ENCODE results near the gene C2CD3. TPM values are rescaled to one million over a fixed set of nuclear protein-coding genes. Genes with fewer than 3 reads are reported as not detected.
"Not testable (repeated sequence)": the region's sequence is repeated elsewhere in the genome, so short reads cannot be mapped to it uniquely, and the experiment has no call there.

C2CD3 gene
- total RNA-seq, 1 donor from 2014 or later: 9.1 TPM

- ATAC-seq (ENCODE audit: poor library complexity) (no peak), DNase-seq (no peak)
- intact Hi-C loops (cut with DNase I): no loop called here
Observed at GRCh38 chr11:74168838-74169237, 2.0 kb downstream of the C2CD3 start.

- ATAC-seq (ENCODE audit: poor library complexity) (no peak), DNase-seq (no peak)
- intact Hi-C loops (cut with DNase I): no loop called here
Observed at GRCh38 chr11:74162681-74163467, 7.9 kb downstream of the C2CD3 start.

- DNase-seq: no peak
- intact Hi-C loops (cut with DNase I): no loop called here
Observed at GRCh38 chr11:74159642-74160041, 11.2 kb downstream of the C2CD3 start.

GRCh38 chr11:74157169-74157568 is 13.6 kb downstream of the C2CD3 start:
- no peak for ATAC-seq (ENCODE audit: poor library complexity)
- intact Hi-C loops (cut with DNase I): no loop called here
- no peak for DNase-seq

More at GRCh38 chr11:74159642-74160041, 11.2 kb downstream of the C2CD3 start:
- no peak for ATAC-seq (ENCODE audit: poor library complexity)

- intact Hi-C loops (cut with DNase I): no loop called here
- no peak for DNase-seq
- ATAC-seq (ENCODE audit: poor library complexity): no peak
Observed at GRCh38 chr11:74154620-74155281, 16.1 kb downstream of the C2CD3 start.

- DNase-seq (no peak), ATAC-seq (ENCODE audit: poor library complexity) (no peak)
- intact Hi-C loops (cut with DNase I): no loop called here
Observed at GRCh38 chr11:74153224-74153623, 17.6 kb downstream of the C2CD3 start.

- no peak for ATAC-seq (ENCODE audit: poor library complexity)
- intact Hi-C loops (cut with DNase I): no loop called here
Observed at GRCh38 chr11:74147199-74147929, 23.4 kb downstream of the C2CD3 start.

GRCh38 chr11:74144592-74144991 is 26.2 kb downstream of the C2CD3 start:
- ATAC-seq (ENCODE audit: poor library complexity) (no peak), DNase-seq (no peak)
- intact Hi-C loops (cut with DNase I): no loop called here

More at GRCh38 chr11:74147199-74147929, 23.4 kb downstream of the C2CD3 start:
- DNase-seq: no peak

GRCh38 chr11:74142624-74143023 is 28.2 kb downstream of the C2CD3 start:
- DNase-seq: no peak
- ATAC-seq (ENCODE audit: poor library complexity): no peak
- intact Hi-C loops (cut with DNase I): no loop called here

- DNase-seq (no peak), ATAC-seq (ENCODE audit: poor library complexity) (no peak)
- intact Hi-C loops (cut with DNase I): no loop called here
Observed at GRCh38 chr11:74141908-74142307, 28.9 kb downstream of the C2CD3 start.

- DNase-seq: no peak
- intact Hi-C loops (cut with DNase I): no loop called here
- ATAC-seq (ENCODE audit: poor library complexity): no peak
Observed at GRCh38 chr11:74141241-74141695, 29.5 kb downstream of the C2CD3 start.

GRCh38 chr11:74139919-74140431 is 30.8 kb downstream of the C2CD3 start:
- intact Hi-C loops (cut with DNase I); DNase-seq; ATAC-seq (ENCODE audit: poor library complexity): not testable (repeated sequence)

- ATAC-seq (ENCODE audit: poor library complexity) (peak; percentile 34), DNase-seq (no peak)
- intact Hi-C loops (cut with DNase I): no loop called here
Observed at GRCh38 chr11:74139151-74139918, 31.5 kb downstream of the C2CD3 start.

GRCh38 chr11:74138572-74138971 is 32.2 kb downstream of the C2CD3 start:
- peak; percentile 94 for ATAC-seq (ENCODE audit: poor library complexity)
- intact Hi-C loops (cut with DNase I): no loop called here
- no peak for DNase-seq

- DNase-seq: no peak
- peak; percentile 25 for ATAC-seq (ENCODE audit: poor library complexity)
- intact Hi-C loops (cut with DNase I): no loop called here
Observed at GRCh38 chr11:74138021-74138420, 32.8 kb downstream of the C2CD3 start.

- intact Hi-C loops (cut with DNase I): no loop called here
- ATAC-seq (ENCODE audit: poor library complexity) (no peak), DNase-seq (no peak)
Observed at GRCh38 chr11:74135127-74135840, 35.5 kb downstream of the C2CD3 start.

GRCh38 chr11:74134661-74135060 is 36.1 kb downstream of the C2CD3 start:
- DNase-seq: no peak
- no peak for ATAC-seq (ENCODE audit: poor library complexity)
- intact Hi-C loops (cut with DNase I): no loop called here

- ATAC-seq (ENCODE audit: poor library complexity) (no peak), DNase-seq (no peak)
- intact Hi-C loops (cut with DNase I): no loop called here
Observed at GRCh38 chr11:74133436-74133835, 37.4 kb downstream of the C2CD3 start.
